ENCODE results near the gene MICAL2. TPM values are rescaled to one million over a fixed set of nuclear protein-coding genes. Genes with fewer than 3 reads are reported as not detected.

MICAL2 gene
- total and polyA plus RNA-seq, 2 of the 13 experiments (the other 11 are each of a cell fraction or from before 2014, with no cell fraction given): 0.78 to 1.1 TPM

DNA sequence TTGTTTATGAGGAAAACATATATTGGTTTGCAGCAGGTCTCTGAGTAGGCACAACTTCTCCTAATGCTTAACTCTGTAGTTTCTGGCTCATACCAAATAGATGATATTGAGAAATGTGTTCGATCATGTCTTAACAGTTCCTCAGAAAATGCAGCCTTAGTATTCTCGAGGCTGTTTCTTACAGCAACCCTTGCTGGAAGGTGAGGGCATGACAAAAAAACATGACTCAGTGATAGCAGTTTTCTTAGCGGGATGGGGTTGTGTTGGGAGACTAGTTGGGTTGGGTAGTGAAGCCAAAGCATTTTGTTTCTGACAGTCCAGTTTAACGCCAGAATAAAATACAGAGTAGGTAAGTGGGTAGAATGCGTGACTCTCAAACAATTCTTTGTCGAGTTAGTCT is 172.3 kb downstream of the MICAL2 start (continued):
- TF ChIP-seq SRSF9 (IDR thresholded peaks at IDR 0.05; ENCODE audit: borderline replicate concordance, insufficient read depth, low read depth, low read length, poor library complexity, severe bottlenecking) (no peak), ETV6 (CRISPR knock-in tag; conservative IDR thresholded peaks at IDR 0.05) (no peak), MIER2 (CRISPR knock-in tag; IDR thresholded peaks at IDR 0.05) (no peak), XBP1 (CRISPR knock-in tag; IDR thresholded peaks at IDR 0.05) (no peak), ZMYM3 (CRISPR knock-in tag; IDR thresholded peaks at IDR 0.05) (no peak), ZNF543 (CRISPR knock-in tag; IDR thresholded peaks at IDR 0.05) (no peak)

DNA sequence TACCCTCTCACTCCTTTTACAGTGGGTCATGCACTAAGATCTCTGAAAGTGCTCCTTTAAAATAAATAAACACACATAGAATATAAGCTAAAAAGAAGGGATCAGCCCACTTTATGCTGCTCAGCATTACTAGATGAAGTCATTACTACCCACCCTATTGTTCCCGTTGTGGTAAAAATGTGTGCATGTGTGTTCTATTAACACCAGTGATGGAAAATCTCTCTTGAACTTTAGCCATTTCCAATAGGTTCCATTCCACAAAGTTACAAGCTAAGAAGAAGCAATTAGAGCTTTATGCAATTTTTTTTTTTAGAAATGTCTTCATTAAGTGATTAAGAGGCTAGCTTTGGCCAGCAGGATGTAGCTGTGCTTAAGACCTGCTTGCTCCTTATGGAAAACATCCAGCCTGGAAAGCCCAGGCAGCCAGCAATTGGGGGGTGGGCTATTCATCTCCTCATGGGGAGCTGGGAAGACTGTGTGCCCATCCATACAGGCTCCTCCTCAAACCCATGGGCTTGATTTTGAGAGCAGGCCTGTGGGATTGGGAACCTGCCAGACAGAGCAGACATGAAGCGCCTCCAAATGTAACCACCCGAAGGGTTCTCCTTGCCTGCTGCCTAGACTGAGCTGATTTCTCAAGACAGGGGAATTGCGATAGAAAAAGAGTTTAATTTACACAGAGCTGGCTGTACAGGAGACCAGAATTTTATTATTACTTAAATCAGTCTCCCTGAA is 174.1 kb downstream of the MICAL2 start:
- intact Hi-C loops (cut with micrococcal nuclease; ENCODE audit: unreplicated experiment): loop anchor here (5.0 kb wide), 3 partner anchors 162 to 497 kb away; no protein-coding TSS in a partner anchor
- Histone ChIP-seq H3K4me1 (ENCODE audit: insufficient read depth, low read length) (peaks cover 13% of the 10 kb centered on the region), H3K4me2 (ENCODE audit: low read depth, low read length) (no peak overlapping the region), H2AFZ (ENCODE audit: low read length) (no peak overlapping the region), H3K9ac (ENCODE audit: insufficient read depth, low read depth, low read length) (no peak overlapping the region), H3K27ac (ENCODE audit: extremely low read length, insufficient read depth, low read length) (no peak overlapping the region), H3K4me3 (replicated peaks in 1 of 3; ENCODE audit: insufficient read depth in 1 of 3, low read depth in 2 of 3, low read length in 3 of 3) (no peak overlapping the region), H3K27me3 (ENCODE audit: control insufficient read depth in 1 of 2, insufficient read depth in 2 of 2, low read length in 2 of 2) (peaks cover 0 to 9% of the 10 kb centered on the region in 2 experiments; a peak in 2 of 5 replicates), H3K9me3 (ENCODE audit: low read length) (no peaks in the 10 kb centered on the region), H4K20me1 (ENCODE audit: insufficient read depth, low read length) (no peaks in the 10 kb centered on the region), H3K36me3 (replicated peaks in 1 of 2; ENCODE audit: control insufficient read depth in 1 of 2, insufficient read depth in 2 of 2, low read length in 2 of 2) (no peaks in the 10 kb centered on the region), H3K79me2 (ENCODE audit: insufficient read depth, low read length) (no peaks in the 10 kb centered on the region)
- FAIRE-seq (no peak), DNase-seq (ENCODE audit: low spot score) (no peak), ATAC-seq (no peak)
- ChIA-PET POLR2A (no interaction called here), CTCF (ENCODE audit: low intra/inter-chr PET ratio, low total read pairs) (no interaction called here)
- in situ Hi-C loops (cut with HindIII; ENCODE audit: extremely low pct_ligation_motif_present, low pct_unique_long_range_greater_than_20kb): loop anchor here (5.0 to 25.0 kb wide), 3 partner anchors 237 to 472 kb away; no protein-coding TSS in a partner anchor
- no TSS peak for BruUV-seq (replicated peaks)
- 24% methylated on average over 4 of the region's 4 CpGs for WGBS (ENCODE audit: low lambda C conversion rate)
- TF ChIP-seq ZNF879 (CRISPR knock-in tag; IDR thresholded peaks at IDR 0.05): no peak
- no peak for TF ChIP-seq ZEB1 (IDR thresholded peaks at IDR 0.05; ENCODE audit: insufficient replicate concordance, low read depth)
- TF ChIP-seq IKZF5 (CRISPR knock-in tag; IDR thresholded peaks at IDR 0.05): no peak
- TF ChIP-seq ZNF549 (CRISPR knock-in tag; IDR thresholded peaks at IDR 0.05): no peak
- TF ChIP-seq ZNF260 (CRISPR knock-in tag; IDR thresholded peaks at IDR 0.05; ENCODE audit: borderline replicate concordance, low read depth): no peak
- TF ChIP-seq NR2F1 (CRISPR knock-in tag; IDR thresholded peaks at IDR 0.05): no peak
- no peak for TF ChIP-seq CHD2 (IDR thresholded peaks at IDR 0.05; ENCODE audit: low read depth, low read length)
- TF ChIP-seq ZMYM4 (CRISPR knock-in tag; IDR thresholded peaks at IDR 0.05): no peak
- TF ChIP-seq XRCC5 (optimal IDR thresholded peaks at IDR 0.05; ENCODE audit: low read length): no peak
- no peak for TF ChIP-seq NCOA5 (CRISPR knock-in tag; IDR thresholded peaks at IDR 0.05)
- no peak for TF ChIP-seq ZNF256 (CRISPR knock-in tag; conservative IDR thresholded peaks at IDR 0.05)
- no peak for TF ChIP-seq TERF1 (CRISPR knock-in tag; IDR thresholded peaks at IDR 0.05)
- no peak for TF ChIP-seq FOXO1 (CRISPR knock-in tag; IDR thresholded peaks at IDR 0.05)
- TF ChIP-seq ZNF282 (IDR thresholded peaks at IDR 0.05; ENCODE audit: partially characterized antibody): no peak
- no peak for TF ChIP-seq ZNF382 (CRISPR knock-in tag; IDR thresholded peaks at IDR 0.05; ENCODE audit: borderline replicate concordance)
- TF ChIP-seq DR1 (CRISPR knock-in tag; IDR thresholded peaks at IDR 0.05): no peak
- no peak for TF ChIP-seq ZSCAN22 (CRISPR knock-in tag; IDR thresholded peaks at IDR 0.05)
- no peak for TF ChIP-seq ZBTB20 (CRISPR knock-in tag; IDR thresholded peaks at IDR 0.05; ENCODE audit: borderline replicate concordance, low read depth)
